Natural killer cell treated with Interleukin-12 subunit alpha and Interleukin-12 subunit beta and Interleukin-15 and Interleukin-18, amount 100 ng/mL, for 72 hours (primary cell): ENCODE measurements around the gene SLC39A11. TPM values are rescaled to one million over a fixed set of nuclear protein-coding genes. Genes with fewer than 3 reads are reported as not detected.
"Not testable (repeated sequence)": the region's sequence is repeated elsewhere in the genome, so short reads cannot be mapped to it uniquely, and the experiment has no call there.

ENCODE experiments used
- ATAC-seq, 2 donors: fragments of 150-1000 bp; cut with Tn5 transposase in 1 of 2; sonication (Bioruptor Pico), chemical (Tn5 transposase) in 1 of 2; 2 replicates each; pipeline ENCODE4 v1.10.0; 2021
- DNase-seq: peaks from one replicate; pipeline ENCODE4 v3.0.0; 2022; ENCODE audit warnings: low spot score
- H3K27ac Mint-ChIP-seq, 2 donors: 1 replicate in 1 of 2; 2 replicates in 1 of 2; pipeline ENCODE4 v1.8.0; 2022; ENCODE audit warnings: mixed read lengths in 2 of 2, mild to moderate bottlenecking in 1 of 2, moderate library complexity in 1 of 2
- H3K27me3 Mint-ChIP-seq, 2 donors: 1 replicate in 1 of 2; 2 replicates in 1 of 2; pipeline ENCODE4 v1.8.0; 2022; ENCODE audit warnings: mixed read lengths in 2 of 2
- H3K36me3 Mint-ChIP-seq: one replicate; pipeline ENCODE4 v1.8.0; 2022; ENCODE audit warnings: mixed read lengths
- H3K4me1 Mint-ChIP-seq, 2 donors: 1 replicate in 1 of 2; 2 replicates in 1 of 2; pipeline ENCODE4 v1.8.0; 2022; ENCODE audit warnings: low read depth in 2 of 2, mixed read lengths in 2 of 2, mild to moderate bottlenecking in 1 of 2
- H3K4me3 Mint-ChIP-seq: one replicate; pipeline ENCODE4 v1.8.0; 2022; ENCODE audit warnings: mixed read lengths
- H3K9me3 Mint-ChIP-seq: 2 replicates; pipeline ENCODE4 v1.8.0; 2022; ENCODE audit warnings: mixed read lengths
- total RNA-seq, 2 donors: library from RNA; stranded (reverse); gene quantifications; one replicate each; pipeline ENCODE4 v1.2.3, GENCODE V29; 2022

The SLC39A11 gene
- total RNA-seq, 2 donors from 2014 or later: 25.6 to 56.1 TPM

GRCh38 chr17:72778169-72779151 lies 314.0 kb downstream of the SLC39A11 start:
- Mint-ChIP-seq H3K4me1 (no peaks in the 10 kb centered on the region), H3K27ac (no peak overlapping the region), H3K36me3 (no peaks in the 10 kb centered on the region), H3K4me3 (no peak overlapping the region), H3K27me3 (no peaks in the 10 kb centered on the region), H3K9me3 (no peaks in the 10 kb centered on the region)
- no peak for DNase-seq
- ATAC-seq: no peak

- DNase-seq: no peak
- Mint-ChIP-seq H3K4me1 (no peaks in the 10 kb centered on the region), H3K27me3 (no peaks in the 10 kb centered on the region), H3K27ac (no peak overlapping the region), H3K4me3 (no peak overlapping the region), H3K9me3 (no peaks in the 10 kb centered on the region), H3K36me3 (no peaks in the 10 kb centered on the region)
- no peak for ATAC-seq
These were observed 316.6 kb downstream of the SLC39A11 start for GRCh38 chr17:72775919-72776318.

- Mint-ChIP-seq H3K9me3 (no peaks in the 10 kb centered on the region), H3K36me3 (no peaks in the 10 kb centered on the region), H3K4me1 (no peaks in the 10 kb centered on the region), H3K27me3 (no peaks in the 10 kb centered on the region), H3K27ac (no peak overlapping the region), H3K4me3 (no peak overlapping the region)
- DNase-seq (no peak), ATAC-seq (no peak)
These were observed 317.3 kb downstream of the SLC39A11 start for GRCh38 chr17:72775237-72775636.

GRCh38 chr17:72774236-72774635 lies 318.3 kb downstream of the SLC39A11 start:
- DNase-seq: no peak
- Mint-ChIP-seq H3K9me3 (no peaks in the 10 kb centered on the region), H3K4me1 (no peaks in the 10 kb centered on the region), H3K36me3 (no peaks in the 10 kb centered on the region), H3K27me3 (no peaks in the 10 kb centered on the region), H3K27ac (no peak overlapping the region), H3K4me3 (no peak overlapping the region)
- no peak for ATAC-seq

- H3K27me3 Mint-ChIP-seq, H3K36me3 Mint-ChIP-seq, H3K27ac Mint-ChIP-seq, H3K4me1 Mint-ChIP-seq, DNase-seq, H3K9me3 Mint-ChIP-seq, H3K4me3 Mint-ChIP-seq, ATAC-seq: not testable (repeated sequence)
These were observed 319.3 kb downstream of the SLC39A11 start for GRCh38 chr17:72773225-72773624.

- H3K27me3 Mint-ChIP-seq: no peaks in the 10 kb centered on the region
- no peaks in the 10 kb centered on the region for H3K36me3 Mint-ChIP-seq
- DNase-seq (no peak), ATAC-seq (no peak)
- no peaks in the 10 kb centered on the region for H3K4me1 Mint-ChIP-seq
- H3K9me3 Mint-ChIP-seq: no peaks in the 10 kb centered on the region
- no peak overlapping the region for H3K27ac Mint-ChIP-seq
- H3K4me3 Mint-ChIP-seq: no peak overlapping the region
These were observed 320.1 kb downstream of the SLC39A11 start for GRCh38 chr17:72772331-72772821.

GRCh38 chr17:72771734-72772133 lies 320.8 kb downstream of the SLC39A11 start:
- Mint-ChIP-seq H3K9me3 (no peaks in the 10 kb centered on the region), H3K4me1 (peaks cover 0 to 4% of the 10 kb centered on the region in 2 donors), H3K36me3 (no peaks in the 10 kb centered on the region), H3K27me3 (no peaks in the 10 kb centered on the region), H3K27ac (no peak overlapping the region), H3K4me3 (no peak overlapping the region)
- no peak for DNase-seq
- no peak for ATAC-seq

- ATAC-seq (no peak), DNase-seq (no peak)
- no peak overlapping the region for H3K27ac Mint-ChIP-seq
- H3K36me3 Mint-ChIP-seq: no peaks in the 10 kb centered on the region
- H3K27me3 Mint-ChIP-seq: no peaks in the 10 kb centered on the region
- H3K4me1 Mint-ChIP-seq: peaks cover 0 to 7% of the 10 kb centered on the region in 2 donors
- H3K4me3 Mint-ChIP-seq: no peak overlapping the region
- H3K9me3 Mint-ChIP-seq: no peaks in the 10 kb centered on the region
These were observed 325.6 kb downstream of the SLC39A11 start for GRCh38 chr17:72766761-72767356.

- DNase-seq (no peak), ATAC-seq (no peak)
- Mint-ChIP-seq H3K9me3 (no peaks in the 10 kb centered on the region), H3K36me3 (no peaks in the 10 kb centered on the region), H3K27ac (no peak overlapping the region), H3K27me3 (no peaks in the 10 kb centered on the region), H3K4me1 (peaks cover 0 to 7% of the 10 kb centered on the region in 2 donors), H3K4me3 (no peak overlapping the region)
These were observed 326.9 kb downstream of the SLC39A11 start for GRCh38 chr17:72765368-72766153.

- Mint-ChIP-seq H3K9me3 (no peaks in the 10 kb centered on the region), H3K27ac (no peak overlapping the region), H3K36me3 (no peaks in the 10 kb centered on the region), H3K4me3 (no peak overlapping the region), H3K4me1 (peaks cover 0 to 7% of the 10 kb centered on the region in 2 donors), H3K27me3 (no peaks in the 10 kb centered on the region)
- DNase-seq: no peak
- no peak for ATAC-seq
These were observed 327.9 kb downstream of the SLC39A11 start for GRCh38 chr17:72764632-72765041.

- Mint-ChIP-seq H3K4me1 (peaks cover 0 to 7% of the 10 kb centered on the region in 2 donors), H3K4me3 (no peak overlapping the region), H3K27me3 (no peaks in the 10 kb centered on the region), H3K9me3 (no peaks in the 10 kb centered on the region), H3K27ac (no peak overlapping the region), H3K36me3 (no peaks in the 10 kb centered on the region)
- no peak for DNase-seq
- ATAC-seq: no peak
These were observed 328.5 kb downstream of the SLC39A11 start for GRCh38 chr17:72763981-72764380.

- not testable (repeated sequence) for H3K27ac Mint-ChIP-seq, H3K9me3 Mint-ChIP-seq, H3K4me1 Mint-ChIP-seq, DNase-seq, H3K4me3 Mint-ChIP-seq, H3K36me3 Mint-ChIP-seq, H3K27me3 Mint-ChIP-seq, ATAC-seq
These were observed 330.5 kb downstream of the SLC39A11 start for GRCh38 chr17:72761893-72762575.

GRCh38 chr17:72761431-72761830 lies 331.1 kb downstream of the SLC39A11 start:
- H3K4me1 Mint-ChIP-seq: no peaks in the 10 kb centered on the region
- H3K9me3 Mint-ChIP-seq: no peaks in the 10 kb centered on the region
- H3K27ac Mint-ChIP-seq: no peak overlapping the region
- no peaks in the 10 kb centered on the region for H3K36me3 Mint-ChIP-seq
- no peak overlapping the region for H3K4me3 Mint-ChIP-seq
- DNase-seq (no peak), ATAC-seq (no peak)
- no peaks in the 10 kb centered on the region for H3K27me3 Mint-ChIP-seq
